ENCODE results near the gene CA10.

The CA10 gene

DNA sequence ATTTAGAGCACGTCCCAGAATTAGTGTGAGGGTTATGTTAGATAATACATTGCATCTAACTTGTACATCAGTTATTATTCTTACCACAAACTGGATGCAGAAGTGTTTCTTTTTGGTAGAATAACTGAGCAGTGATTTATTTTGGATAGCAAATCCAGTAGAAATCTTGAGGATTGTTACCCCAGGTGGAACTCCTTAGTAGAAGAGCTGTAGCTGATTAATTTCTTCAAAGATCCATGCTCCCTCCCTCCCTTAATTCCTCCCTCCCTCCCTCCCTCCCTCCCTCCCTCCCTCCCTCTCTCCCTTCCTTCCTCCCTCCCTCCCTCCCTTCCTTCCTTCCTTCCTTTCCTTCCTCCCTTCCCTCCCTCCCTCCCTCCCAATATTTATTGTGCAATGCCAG lies 337.7 kb downstream of the CA10 start:
- DNase-seq (ENCODE audit: insufficient read length, low spot score), result no peak

DNA sequence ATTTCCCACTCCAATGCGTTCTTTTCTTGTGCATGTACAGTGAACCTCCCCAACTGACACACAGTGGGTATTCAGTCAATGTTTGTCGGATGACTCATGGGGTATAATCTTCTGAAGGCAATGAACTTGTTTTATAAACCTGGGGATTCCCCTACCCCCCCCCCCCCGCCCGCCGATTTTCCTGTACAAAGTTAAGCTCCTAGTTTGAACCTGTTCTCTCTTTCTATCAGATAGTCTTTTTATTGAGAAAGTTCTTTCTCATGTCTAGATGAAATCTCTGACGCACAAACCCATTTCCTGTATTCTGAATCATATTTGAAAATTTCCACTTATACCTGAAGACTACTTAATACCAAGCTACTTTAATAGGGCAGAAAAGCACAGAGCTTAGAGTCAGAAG lies 338.3 kb downstream of the CA10 start:
- no peak for FAIRE-seq
- DNase-seq (ENCODE audit: insufficient read length, low spot score), result no peak

More for the DNA sequence above, 337.7 kb downstream of the CA10 start:
- FAIRE-seq, result no peak

DNA sequence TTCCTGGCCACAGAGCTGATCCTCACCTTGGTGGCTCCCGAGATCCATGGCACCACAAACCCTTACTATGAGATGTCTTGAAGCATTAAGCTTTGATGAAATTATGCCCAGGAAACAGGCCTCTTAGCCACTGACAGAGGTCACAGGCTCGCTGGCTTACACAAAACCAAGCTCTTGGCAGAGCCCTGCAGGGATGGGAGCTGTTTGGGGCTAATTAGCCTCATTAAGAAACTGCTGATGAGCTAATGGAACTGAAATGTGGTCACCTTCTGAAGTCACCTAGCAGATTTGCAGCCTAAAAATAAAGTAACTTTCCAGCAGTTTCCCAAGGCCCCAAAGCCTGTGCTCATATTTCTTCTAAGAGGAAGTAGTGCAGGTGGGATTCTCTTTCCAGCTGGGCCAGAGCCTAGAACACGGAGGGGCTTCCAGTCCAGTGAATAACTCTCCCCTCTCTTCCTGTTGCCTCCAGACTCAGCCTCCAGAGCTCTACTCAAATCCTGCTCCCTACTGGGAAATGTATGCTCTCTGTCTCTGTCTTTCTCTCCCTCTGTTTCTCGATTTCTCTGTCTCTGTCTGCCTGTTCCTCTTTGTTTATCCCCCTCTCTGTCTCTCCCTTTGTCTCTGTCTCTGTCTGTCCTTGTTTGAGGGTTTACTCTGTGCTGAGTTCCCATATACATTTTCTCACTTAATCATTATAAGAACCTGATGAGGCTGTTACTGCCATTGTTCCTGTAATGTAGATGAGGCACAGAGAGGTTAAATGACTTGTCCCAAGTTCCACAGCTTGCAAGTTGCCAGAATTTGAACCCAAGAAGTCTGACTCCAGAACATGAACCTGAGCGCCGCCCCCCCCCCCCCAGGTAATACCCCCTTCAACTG lies 338.9 kb downstream of the CA10 start:
- FAIRE-seq (no peak), DNase-seq (ENCODE audit: insufficient read length, low spot score) (no peak)

DNA sequence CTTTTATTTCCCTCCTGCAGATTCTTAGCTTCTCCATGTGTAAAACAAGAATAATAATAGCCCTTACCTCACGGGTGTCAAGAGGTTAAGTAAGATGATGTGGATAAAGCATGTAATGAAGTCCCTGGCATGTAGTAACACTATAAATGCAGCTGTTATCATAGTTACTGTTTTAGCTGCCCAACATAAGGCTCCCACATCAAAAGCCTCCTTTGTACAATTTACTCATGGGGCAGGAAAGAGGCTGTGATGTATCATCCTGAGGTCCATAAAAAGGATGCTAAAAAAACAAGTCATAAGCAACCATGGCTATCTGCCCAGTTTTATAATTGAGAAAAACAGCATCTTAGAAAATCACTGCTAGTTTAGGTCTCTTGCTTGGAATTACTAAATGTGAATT lies 339.7 kb downstream of the CA10 start:
- no peak for FAIRE-seq

DNA sequence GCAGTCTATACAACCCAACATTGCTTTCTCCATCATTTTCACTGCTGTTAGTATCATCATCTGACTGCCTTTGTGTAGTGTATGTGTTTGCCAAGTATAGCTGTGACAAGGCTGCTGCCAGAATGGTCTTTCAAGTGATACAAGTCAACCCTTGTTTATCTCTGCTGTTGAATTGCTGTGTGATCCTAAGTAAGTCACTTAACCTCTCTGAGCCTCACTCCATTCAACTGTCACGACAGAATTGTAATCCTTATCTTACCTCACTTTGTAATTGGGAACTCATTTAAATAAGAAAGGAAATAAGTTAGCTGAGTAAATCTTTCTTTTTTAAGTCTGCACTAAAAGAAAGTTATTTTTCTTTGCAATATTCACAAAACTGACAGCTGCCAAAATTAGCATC lies 340.6 kb downstream of the CA10 start:
- FAIRE-seq, result no peak
- DNase-seq (ENCODE audit: insufficient read length, low spot score), result no peak

More for the DNA sequence above, 339.7 kb downstream of the CA10 start:
- DNase-seq (ENCODE audit: insufficient read length, low spot score), result no peak

DNA sequence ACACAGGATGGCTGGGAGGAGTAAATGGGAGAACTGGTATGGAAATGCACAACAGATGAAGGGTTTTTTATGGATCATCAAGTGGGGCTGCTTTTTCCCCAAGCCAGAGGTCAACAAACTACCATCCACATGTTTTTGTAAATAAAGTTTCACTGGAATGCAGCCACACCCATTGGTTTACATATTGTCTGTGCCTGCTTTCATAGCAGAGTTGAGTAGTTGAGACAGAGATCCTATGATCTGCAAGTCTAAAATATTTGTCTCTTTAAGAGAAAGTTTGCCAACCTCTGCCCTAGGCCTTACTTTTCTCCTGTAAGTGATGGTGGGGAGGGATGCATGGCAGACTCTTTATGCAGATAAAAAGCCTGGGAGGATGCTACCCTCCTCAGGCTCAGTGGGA lies 341.4 kb downstream of the CA10 start:
- DNase-seq (ENCODE audit: insufficient read length, low spot score), result no peak
- FAIRE-seq, result no peak

DNA sequence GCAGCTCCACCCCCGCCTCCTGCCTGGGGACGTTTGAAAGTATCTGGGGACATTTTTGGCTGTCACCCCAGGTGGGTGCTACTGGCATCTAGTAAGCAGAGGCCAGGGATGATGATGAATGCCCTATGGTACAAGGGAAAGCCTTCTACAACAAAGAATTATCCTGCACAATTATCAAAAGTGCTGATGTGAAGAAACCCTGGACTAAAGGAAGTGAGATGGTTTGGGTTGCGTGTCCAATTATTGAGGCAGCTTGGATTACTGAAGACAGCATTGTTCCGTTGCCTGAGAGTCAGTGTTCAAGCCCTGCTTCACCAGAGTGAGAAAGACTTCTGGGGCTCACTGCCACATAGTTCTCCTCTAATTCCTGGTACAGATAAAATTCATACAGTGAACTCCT lies 343.4 kb downstream of the CA10 start:
- FAIRE-seq, result no peak
- DNase-seq (ENCODE audit: insufficient read length, low spot score), result no peak

DNA sequence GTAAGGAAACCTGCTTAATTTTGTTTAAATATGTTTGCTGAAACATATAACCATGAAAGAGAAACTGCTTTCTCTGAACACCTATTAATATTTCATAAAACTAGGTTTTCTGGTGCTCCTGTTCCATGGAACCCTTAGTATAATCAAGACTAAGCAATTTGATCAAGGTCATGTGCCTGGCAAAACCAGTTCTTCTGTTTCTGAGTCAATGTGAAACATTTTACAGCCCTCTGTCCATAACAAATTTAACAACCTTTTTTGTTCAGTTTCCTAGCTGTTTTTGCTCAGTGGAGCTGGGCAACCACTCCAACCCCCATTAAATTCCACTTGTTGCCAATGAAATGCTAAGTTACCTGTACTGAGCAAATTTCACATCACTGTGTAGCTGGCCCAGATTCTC lies 344.0 kb downstream of the CA10 start:
- FAIRE-seq (no peak), DNase-seq (ENCODE audit: insufficient read length, low spot score) (no peak)

DNA sequence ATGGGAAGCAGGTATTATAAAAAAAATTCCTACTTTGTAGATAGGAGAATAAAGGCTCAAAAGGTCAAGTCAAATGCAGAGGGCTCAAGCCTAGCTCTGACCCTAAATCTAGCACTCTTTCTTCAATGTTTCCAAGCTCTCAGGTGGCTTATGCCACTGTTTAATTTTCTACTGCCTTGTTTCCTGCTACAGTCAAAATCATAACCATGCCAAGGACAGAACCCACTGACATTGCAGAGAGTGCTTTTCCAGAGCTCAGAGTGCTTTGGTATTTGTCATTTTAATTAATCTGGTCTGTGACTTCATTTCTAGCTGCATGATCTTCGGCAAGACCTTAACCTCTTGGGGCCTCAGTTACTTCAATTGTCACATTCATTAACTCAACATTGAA lies 344.7 kb downstream of the CA10 start:
- DNase-seq (ENCODE audit: insufficient read length, low spot score) (no peak), FAIRE-seq (no peak)

DNA sequence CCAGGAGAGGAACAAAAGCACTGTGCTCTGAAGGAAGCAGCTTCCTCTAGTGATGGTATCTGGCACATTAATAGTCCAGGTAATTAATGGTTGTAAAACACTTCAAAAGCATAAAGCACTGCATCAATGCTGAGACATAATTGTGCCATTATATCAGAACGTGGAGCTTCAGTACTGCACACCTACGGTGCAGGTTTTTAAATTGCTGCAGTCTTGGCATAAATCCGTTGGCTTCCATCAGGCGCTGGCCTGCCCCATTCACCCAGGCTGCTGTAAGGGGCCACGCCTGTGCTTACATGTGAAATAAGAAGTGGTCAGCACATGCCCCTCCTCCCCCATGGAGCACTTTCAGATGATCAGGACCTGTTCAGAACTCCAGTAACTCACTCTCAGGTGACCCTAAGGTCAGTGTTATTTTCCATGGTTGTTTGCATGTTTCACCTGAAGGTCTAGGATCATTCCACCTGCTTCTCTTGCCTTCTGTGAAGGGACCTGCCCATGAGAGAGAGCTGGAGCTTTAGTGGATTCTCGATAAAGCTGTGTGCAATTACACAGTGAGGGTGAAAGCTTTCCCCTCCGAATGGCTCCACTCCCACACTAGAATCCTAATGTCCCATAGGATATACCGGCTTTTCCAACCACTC lies 345.3 kb downstream of the CA10 start:
- no peak for DNase-seq (ENCODE audit: insufficient read length, low spot score)

DNA sequence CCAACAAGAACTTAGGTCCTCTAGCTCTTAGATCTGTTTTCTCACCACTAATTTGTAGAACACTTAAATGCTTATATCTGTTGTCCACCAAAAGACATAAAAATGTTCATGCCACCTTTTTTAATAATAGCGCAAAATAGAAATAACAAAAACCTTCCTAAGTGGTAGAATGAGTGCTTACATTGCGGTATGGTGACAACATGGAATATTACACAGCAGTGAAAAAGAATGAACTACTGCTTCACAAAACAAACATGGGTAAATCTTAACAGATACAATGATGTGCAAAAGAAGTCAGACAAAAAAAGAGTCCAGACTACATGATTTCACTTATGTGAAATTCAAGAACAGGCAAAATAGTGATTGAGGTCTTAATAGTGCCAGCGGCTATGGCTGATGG lies 351.1 kb downstream of the CA10 start:
- no peak for FAIRE-seq
- DNase-seq (ENCODE audit: insufficient read length, low spot score), result no peak

More for the DNA sequence above, 345.3 kb downstream of the CA10 start:
- FAIRE-seq, result no peak

DNA sequence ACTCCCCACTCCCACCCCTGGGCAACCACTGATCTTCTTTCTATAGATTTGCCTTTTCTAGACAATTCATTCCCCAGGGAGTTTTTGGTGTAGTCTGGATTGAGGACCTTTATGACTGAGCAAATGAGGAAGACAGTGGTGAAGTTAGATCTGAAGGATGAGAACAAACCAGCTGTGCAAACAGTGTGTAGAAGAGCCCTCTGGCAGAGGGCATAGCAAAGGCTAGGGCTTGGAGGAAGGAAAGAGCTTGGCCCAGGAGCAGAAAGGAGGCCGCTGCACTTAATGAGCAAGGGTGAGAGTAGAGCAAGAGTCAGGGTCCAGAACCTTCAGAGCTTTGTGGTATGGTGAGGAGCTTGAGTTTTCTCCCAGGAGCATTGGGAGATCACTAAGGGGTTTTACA lies 352.7 kb downstream of the CA10 start:
- no peak for FAIRE-seq
- no peak for DNase-seq (ENCODE audit: insufficient read length, low spot score)

DNA sequence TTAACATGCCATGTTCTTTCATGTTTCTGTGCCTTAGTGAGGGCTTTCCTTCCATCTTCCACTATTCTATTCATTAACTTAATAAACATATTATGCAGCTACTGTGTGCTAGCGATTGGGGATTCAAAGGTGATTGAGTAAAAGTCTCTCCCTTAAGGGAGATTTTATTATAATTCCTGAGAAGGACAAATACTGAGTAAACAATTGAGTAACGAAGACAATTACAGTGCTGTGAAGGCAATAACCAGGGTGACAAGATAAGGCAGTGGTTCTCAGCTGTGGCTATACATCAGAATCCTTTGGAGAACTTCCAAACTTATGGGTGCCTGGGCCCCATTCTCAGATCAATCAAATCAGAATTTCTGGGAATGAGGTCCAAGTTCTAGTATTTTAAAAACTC lies 353.3 kb downstream of the CA10 start:
- DNase-seq (ENCODE audit: insufficient read length, low spot score) (no peak), FAIRE-seq (no peak)

DNA sequence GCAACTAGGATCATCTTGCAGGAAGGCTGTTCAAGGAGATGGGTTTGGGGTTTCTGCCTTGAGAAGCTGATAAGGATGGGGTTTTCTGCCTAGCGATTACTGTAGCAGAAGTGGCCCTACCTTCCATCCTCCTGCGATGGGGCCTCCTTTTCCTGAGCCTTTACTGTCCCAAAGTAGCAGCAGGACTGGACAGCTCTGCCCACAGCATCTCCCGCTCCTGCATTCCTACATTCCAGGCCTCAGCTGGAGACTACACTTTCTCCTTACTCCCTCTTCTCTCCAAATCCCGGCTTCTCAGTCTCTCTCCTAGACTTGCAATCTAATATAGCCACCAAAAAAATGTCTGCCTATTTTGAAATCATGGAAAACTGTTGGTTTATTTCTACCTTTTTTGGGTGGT lies 355.4 kb downstream of the CA10 start:
- FAIRE-seq (no peak), DNase-seq (ENCODE audit: insufficient read length, low spot score) (no peak)

DNA sequence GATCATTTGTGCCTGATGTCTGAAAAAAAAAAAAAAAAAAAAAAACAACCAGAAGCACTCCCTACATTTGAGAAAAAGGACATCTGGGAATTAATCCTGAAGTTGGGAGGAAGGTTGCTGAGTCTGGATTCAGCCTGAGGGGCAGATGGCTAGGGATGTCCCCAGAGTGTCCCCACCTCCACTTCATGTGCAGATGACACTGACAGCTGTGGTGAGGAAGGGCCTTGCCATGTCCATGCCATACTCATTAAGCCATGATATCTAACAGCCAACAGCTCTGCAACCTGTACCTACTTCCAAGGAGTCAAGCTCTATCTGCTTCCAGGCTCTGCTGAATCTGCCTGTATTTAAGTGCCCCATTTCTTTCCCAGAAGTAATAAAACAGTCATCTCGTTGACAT lies 356.0 kb downstream of the CA10 start:
- DNase-seq (ENCODE audit: insufficient read length, low spot score), result no peak

DNA sequence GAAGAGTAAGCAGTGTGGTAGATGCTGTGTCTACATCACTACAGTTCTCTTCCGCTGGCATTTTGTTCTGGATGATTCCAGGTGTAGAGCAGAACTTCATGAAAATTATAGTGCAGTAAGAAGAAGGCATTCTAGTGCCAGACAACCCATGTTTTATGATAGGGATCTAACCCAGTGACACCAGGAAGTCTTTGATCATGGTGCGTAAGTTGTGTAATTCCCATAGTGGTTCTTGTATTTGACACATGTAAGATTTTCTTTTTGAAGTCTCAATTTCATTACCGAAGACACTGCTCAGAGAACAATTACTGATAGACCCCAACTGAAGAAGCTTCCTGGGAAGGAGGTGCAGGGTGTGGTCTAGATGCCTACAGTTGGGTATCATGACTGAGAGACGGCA lies 356.9 kb downstream of the CA10 start:
- DNase-seq (ENCODE audit: insufficient read length, low spot score) (no peak), FAIRE-seq (no peak)

More for the DNA sequence above, 356.0 kb downstream of the CA10 start:
- no peak for FAIRE-seq

DNA sequence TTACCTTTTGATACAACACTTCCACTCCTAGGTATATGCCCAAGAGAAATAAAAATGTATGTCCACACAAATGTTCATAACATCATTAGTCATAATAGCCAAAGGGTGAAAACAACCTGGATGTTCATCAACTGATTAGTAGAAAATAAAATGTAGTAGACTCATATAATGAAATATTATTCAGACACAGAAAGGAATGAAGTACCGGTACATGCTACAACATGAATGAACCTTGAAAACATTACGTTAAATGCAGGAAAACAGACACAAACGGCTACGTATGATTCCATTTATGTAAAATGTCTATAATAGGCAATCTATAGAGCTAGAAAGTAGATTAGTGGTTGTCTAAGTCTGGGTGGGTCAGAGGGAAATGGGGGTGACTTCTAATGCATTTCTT lies 358.5 kb downstream of the CA10 start:
- no peak for DNase-seq (ENCODE audit: insufficient read length, low spot score)
- no peak for FAIRE-seq

DNA sequence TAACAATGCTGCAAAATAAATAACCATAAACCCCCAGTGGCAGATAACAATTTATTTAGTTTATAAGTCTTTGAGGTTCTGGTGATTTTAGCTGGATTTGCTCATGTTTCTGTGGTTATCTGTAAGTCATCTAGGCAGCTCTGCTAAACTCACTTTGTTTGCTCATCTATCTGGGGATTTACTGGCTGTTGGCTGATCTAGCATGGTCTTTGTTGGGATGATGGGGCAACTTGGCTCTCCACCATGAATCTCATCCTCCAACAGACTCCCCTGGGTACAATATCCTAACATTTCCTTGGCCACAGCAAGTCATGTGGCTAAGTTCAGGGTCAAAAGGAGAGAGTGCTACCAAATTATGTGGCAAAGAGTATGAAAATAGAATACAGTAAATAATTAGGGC lies 359.3 kb downstream of the CA10 start:
- FAIRE-seq (no peak), DNase-seq (ENCODE audit: insufficient read length, low spot score) (no peak)

DNA sequence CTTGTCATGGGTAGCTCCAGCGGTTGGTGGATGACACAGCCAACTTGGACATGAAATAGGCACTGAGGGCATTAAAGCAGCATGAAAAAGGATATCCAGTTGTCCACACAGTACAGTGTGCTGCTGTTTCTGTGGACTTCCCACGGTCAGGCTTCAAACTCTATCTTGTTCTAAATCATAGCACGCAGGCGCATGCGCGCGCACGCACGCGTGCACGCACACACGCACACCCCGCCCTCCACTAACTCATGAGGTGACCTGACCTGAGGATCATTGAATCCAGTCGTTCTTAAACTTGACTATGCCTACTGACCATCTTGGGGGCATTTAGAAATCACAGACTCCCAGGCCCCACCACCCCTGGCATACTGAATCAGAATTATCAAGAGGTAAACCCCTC lies 361.4 kb downstream of the CA10 start:
- no peak for FAIRE-seq
- DNase-seq (ENCODE audit: insufficient read length, low spot score), result no peak

DNA sequence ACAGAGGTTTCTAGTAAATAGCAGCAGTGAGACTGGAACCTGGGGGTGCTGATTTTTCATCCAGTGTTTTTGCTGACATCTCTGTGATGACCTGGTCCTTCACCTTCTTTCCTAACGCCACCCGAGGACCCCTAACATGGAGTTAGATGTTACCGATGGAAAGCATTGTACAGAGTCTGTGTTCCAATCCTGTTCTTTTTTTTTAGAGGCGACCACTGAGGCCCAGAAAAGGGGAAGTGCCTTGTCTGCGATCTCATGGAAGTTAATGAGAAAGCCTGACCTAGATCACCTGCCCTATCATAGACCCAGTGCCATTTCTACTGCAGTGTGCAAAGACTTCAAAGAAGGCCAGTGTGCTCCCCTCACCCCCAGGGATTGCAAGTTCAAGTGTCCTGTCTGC lies 362.5 kb downstream of the CA10 start:
- FAIRE-seq (no peak), DNase-seq (ENCODE audit: insufficient read length, low spot score) (no peak)

DNA sequence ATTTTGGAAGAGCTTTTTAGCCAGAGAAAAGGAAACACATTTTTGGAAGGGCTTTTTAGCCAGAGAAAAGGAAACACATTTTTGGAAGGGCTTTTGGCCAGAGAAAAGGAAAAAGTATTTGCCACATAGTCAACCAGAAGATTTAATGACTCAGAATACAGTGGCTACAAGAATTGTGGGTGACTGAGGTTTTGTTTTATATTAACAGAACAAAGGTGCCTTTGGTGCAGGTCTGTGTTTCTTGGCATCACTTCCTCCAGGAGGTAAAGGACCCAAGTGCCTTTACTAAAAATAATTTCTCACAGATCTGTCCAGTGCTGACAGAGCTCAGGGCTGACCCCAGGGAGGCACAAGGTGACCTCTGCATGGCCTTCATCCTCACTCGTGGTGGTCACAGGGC lies 363.1 kb downstream of the CA10 start:
- DNase-seq (ENCODE audit: insufficient read length, low spot score) (no peak), FAIRE-seq (no peak)

DNA sequence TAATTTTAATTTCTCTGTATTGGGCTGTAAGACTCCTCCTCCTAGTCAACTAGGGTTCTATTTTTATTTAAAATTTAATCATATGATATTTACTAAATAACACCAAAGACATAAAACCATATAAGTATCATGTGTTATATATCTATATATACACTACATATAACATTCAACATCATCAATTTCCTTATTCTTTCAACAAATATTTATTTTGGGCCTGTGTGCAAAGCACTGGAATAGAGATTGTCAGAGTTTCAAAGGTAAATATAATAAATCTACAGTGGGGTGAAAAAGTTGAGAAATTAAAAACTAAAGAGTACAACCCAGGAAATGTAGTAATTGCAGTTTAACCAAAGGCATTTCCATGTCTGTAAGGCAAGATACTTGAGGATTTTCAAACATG lies 364.0 kb downstream of the CA10 start:
- FAIRE-seq, result no peak
- DNase-seq (ENCODE audit: insufficient read length, low spot score), result no peak

Measured in GM19239 (cell line).